K562 (cell line): Measurements from ENCODE around the gene TRIM25. TPM values are rescaled to one million over a fixed set of nuclear protein-coding genes. Genes with fewer than 3 reads are reported as not detected.

ENCODE experiments used
- ATAC-seq: fragments of 200-7000 bp; cut with Tn5 transposase; 3 replicates; pipeline ENCODE4 v1.9.1; 2020; ENCODE audit warnings: moderate library complexity
- BruUV-seq: library from RNA; stranded (reverse); fragments of 400-500 nt; replicated peaks from 2 replicates; lab custom pipeline; 2021; lab: Mats Ljungman, UMichigan
- CTCF ChIA-PET: fragments of 300-600 bp; formaldehyde crosslinking; extraction: SDS; loops from one replicate; lab custom pipeline; 2021; ENCODE audit warnings: low intra/inter-chr PET ratio; lab: Yijun Ruan, JAX
- POLR2A ChIA-PET: fragments of 300-600, 350-650 bp; sonication (Branson Sonifier 250); formaldehyde crosslinking; extraction: SDS; loops from one replicate; lab custom pipeline; 2021; ENCODE audit warnings: antibody characterized with exemption, inconsistent platforms; lab: Yijun Ruan, JAX
- DNase-seq, 4 experiments: peaks; one replicate each; pipeline versions ENCODE4 v3.0.0 to v3.0.0-alpha.2; 2011 to 2018; ENCODE audit warnings: low spot score in 3 of 4, mixed read lengths in 3 of 4; ENCODE audit errors: extremely low read depth in 1 of 4
- FAIRE-seq: peaks from 2 replicates; lab custom pipeline; 2011; peaks lifted over from hg19 to GRCh38; lab: Jason Lieb, UNC
- H2AFZ ChIP-seq: 2 replicates; pipeline ENCODE4 v1.6.0; 2011; ENCODE audit warnings: low read depth, low read length, control low read depth, inconsistent platforms
- H3K27ac ChIP-seq: fragments of 200-600 bp; 3 replicates; pipeline ENCODE4 v1.8.0; 2011; ENCODE audit warnings: low read depth, mild to moderate bottlenecking, control low read depth, inconsistent platforms, low read length, moderate library complexity, mixed read lengths; ENCODE audit errors: extremely low read depth
- H3K27me3 ChIP-seq, 2 experiments: fragments of 300-600 bp in 1 of 2; 2 replicates in 1 of 2; 3 replicates in 1 of 2; pipeline versions ENCODE4 v1.6.0 to v1.8.0; 2011; ENCODE audit warnings: inconsistent platforms in 2 of 2, low read length in 2 of 2, mild to moderate bottlenecking in 1 of 2, mixed read lengths in 1 of 2, moderate library complexity in 1 of 2; ENCODE audit not compliant: control insufficient read depth in 2 of 2, insufficient read depth in 2 of 2
- H3K36me3 ChIP-seq: fragments of 300-600 bp; 3 replicates; pipeline ENCODE4 v1.8.0; 2011; ENCODE audit warnings: mild to moderate bottlenecking, low read length, inconsistent platforms; ENCODE audit not compliant: control insufficient read depth, insufficient read depth
- H3K4me1 ChIP-seq, 2 experiments: fragments of 200-600 bp in 1 of 2; replicated peaks in 1 of 2; 2 replicates in 1 of 2; 3 replicates in 1 of 2; pipeline versions ENCODE4 v1.5.1 to v1.8.0; 2011; ENCODE audit warnings: inconsistent platforms in 2 of 2, low read length in 2 of 2, mild to moderate bottlenecking in 1 of 2, mixed read lengths in 1 of 2, moderate library complexity in 1 of 2; ENCODE audit not compliant: control insufficient read depth in 2 of 2, insufficient read depth in 2 of 2
- H3K4me2 ChIP-seq: 2 replicates; pipeline ENCODE4 v1.6.1; 2011; ENCODE audit warnings: low read length, control low read depth, inconsistent platforms, mixed read lengths; ENCODE audit not compliant: insufficient read depth
- H3K4me3 ChIP-seq: fragments of 200-600 bp; sonication (generic), shearing (Covaris generic); 2 replicates; pipeline ENCODE4 v1.5.1; 2016; ENCODE audit warnings: control low read depth, inconsistent platforms
- H3K79me2 ChIP-seq: fragments of 200-600 bp; 3 replicates; pipeline ENCODE4 v1.8.0; 2011; ENCODE audit warnings: low read length, inconsistent platforms; ENCODE audit not compliant: control insufficient read depth, insufficient read depth
- H3K9ac ChIP-seq, 2 experiments: 2 replicates each; pipeline versions ENCODE4 v1.6.0 to v1.6.1; 2011; ENCODE audit warnings: low read depth in 2 of 2, low read length in 2 of 2, control low read depth in 1 of 2, inconsistent platforms in 1 of 2, mild to moderate bottlenecking in 1 of 2, mixed read lengths in 1 of 2; ENCODE audit not compliant: insufficient read depth in 1 of 2
- H3K9me1 ChIP-seq: one replicate; pipeline ENCODE4 v1.6.0; 2011; ENCODE audit warnings: inconsistent platforms, mild to moderate bottlenecking, low read length, moderate library complexity; ENCODE audit not compliant: control insufficient read depth, insufficient read depth
- H3K9me3 ChIP-seq: replicated peaks from 2 replicates; pipeline ENCODE4 v1.5.1; 2011; ENCODE audit warnings: low read depth, low read length, inconsistent platforms; ENCODE audit not compliant: control insufficient read depth, insufficient read depth
- H4K20me1 ChIP-seq: replicated peaks from 2 replicates; pipeline ENCODE4 v1.6.1; 2011; ENCODE audit warnings: low read length, inconsistent platforms, mixed read lengths; ENCODE audit not compliant: control insufficient read depth, insufficient read depth
- NR2F6 ChIP-seq: fragments of 450-650 bp; formaldehyde crosslinking; IDR thresholded peaks from 2 replicates; pipeline ENCODE4 v1.4.0; 2020; ENCODE audit warnings: mild to moderate bottlenecking
- STAT5B ChIP-seq: fragments of 250-450 bp; sonication (Bioruptor Pico); IDR thresholded peaks from 2 replicates; pipeline ENCODE4 v1.8.0; 2021; ENCODE audit warnings: mild to moderate bottlenecking, inconsistent platforms
- STAT6 ChIP-seq: sonication (generic); formaldehyde crosslinking; IDR thresholded peaks from 2 replicates; pipeline ENCODE4 v1.8.1; 2023; ENCODE audit warnings: mild to moderate bottlenecking, missing genetic modification reagents
- TEAD4 ChIP-seq, 2 experiments: sonication (generic) in 1 of 2; formaldehyde crosslinking in 1 of 2; IDR thresholded peaks; 2 replicates each; pipeline versions ENCODE4 v1.6.1 to v1.8.0; 2012 to 2022; ENCODE audit warnings: borderline replicate concordance in 1 of 2, inconsistent platforms in 1 of 2, low read length in 1 of 2, mild to moderate bottlenecking in 1 of 2, missing genetic modification reagents in 1 of 2
- ZBTB5 ChIP-seq: fragments of 450-650 bp; IDR thresholded peaks from 2 replicates; pipeline ENCODE4 v1.6.1; 2017; ENCODE audit warnings: antibody characterized with exemption
- WGBS: fragments of 100-300 bp; shearing (Covaris generic); methylation state at CpG from one replicate; pipeline ENCODE4 v1.1.6; 2016; ENCODE audit warnings: low coverage, mixed read lengths; ENCODE audit not compliant: insufficient coverage; ENCODE audit errors: missing lambda C conversion rate; 5-methylcytosine and 5-hydroxymethylcytosine counted together
- in situ Hi-C: fragments of 300-500 bp; cut with MboI; formaldehyde crosslinking; loops from 4 replicates; pipeline ENCODE4 v1.15.0; 2018; ENCODE audit warnings: inconsistent platforms, mixed read lengths
- intact Hi-C: fragments of 100-400 bp; cut with micrococcal nuclease; formaldehyde crosslinking; loops from 2 replicates; pipeline ENCODE4 v1.14.2; 2022
- polyA plus RNA-seq, 8 experiments: library from polyadenylated mRNA; depleted of rRNA in 4 of 8; stranded (reverse) in 5 of 8; unstranded in 3 of 8; fragments of >200 nt; fragmentation: Nextera tagmentation in 2 of 8; fragmentation: Illumina TruSeq in 1 of 8; extraction: Ambion mirVana in 2 of 8; extraction: Trizol in 1 of 8; gene quantifications; 2 replicates each; pipeline versions ENCODE4 v1.2.1 to v1.2.3, GENCODE V29; 2011 to 2014; ENCODE audit warnings: inconsistent platforms in 1 of 8, missing spikeins in 1 of 8
- total RNA-seq, 7 experiments: library from RNA; depleted of rRNA in 6 of 7; stranded (reverse); fragments of >200 nt in 6 of 7; fragmentation: Illumina TruSeq in 2 of 7; extraction: Trizol in 2 of 7; gene quantifications; 2 replicates each; pipeline versions ENCODE4 v1.2.1 to v1.2.3, GENCODE V29; 2011 to 2021; ENCODE audit warnings: low replicate concordance in 1 of 7

TRIM25 gene
- total and polyA plus RNA-seq, 9 of the 15 experiments (the other 6 are each of a cell fraction or from before 2014, with no cell fraction given) = 5.9 to 49.5 (median 24.5) TPM

- no peak for DNase-seq
- H3K9me1 ChIP-seq = no peaks in the 10 kb centered on the region
- ChIA-PET CTCF (interaction anchor here (0.7 kb wide), 1 partner anchor 60 kb away, joined by 3 read pairs; no protein-coding TSS in a partner anchor), POLR2A (interaction anchor here (0.6 to 1.2 kb wide), 5 partner anchors 8 to 142 kb away, joined by 3 to 4 read pairs (median 3); no protein-coding TSS in a partner anchor)
- 81% methylated on average over 6 of the region's 6 CpGs for WGBS
- no peaks in the 10 kb centered on the region for H3K9me3 ChIP-seq
- in situ Hi-C loops (loop anchor here (5.0 kb wide), 1 partner anchor 120 kb away; no protein-coding TSS in a partner anchor), intact Hi-C loops (loop anchor here (10.0 kb wide), 1 partner anchor 442 kb away; no protein-coding TSS in a partner anchor)
- H3K79me2 ChIP-seq = no peaks in the 10 kb centered on the region
- no peak overlapping the region for H3K4me2 ChIP-seq
- no peaks in the 10 kb centered on the region for H4K20me1 ChIP-seq
- peaks cover 63% of the 10 kb centered on the region for H3K36me3 ChIP-seq
- H3K4me3 ChIP-seq = no peak overlapping the region
- H3K27ac ChIP-seq = no peak overlapping the region
- no TSS peak for BruUV-seq
- no peak overlapping the region for H2AFZ ChIP-seq
- no peak for ATAC-seq
- peaks cover 8% of the 10 kb centered on the region in 2 experiments; a peak in 3 of 5 replicates for H3K4me1 ChIP-seq
- H3K27me3 ChIP-seq = no peaks in the 10 kb centered on the region
- H3K9ac ChIP-seq = no peak overlapping the region
- no peak for FAIRE-seq
- TF ChIP-seq STAT6 (CRISPR knock-in tag) = no peak
- TF ChIP-seq TEAD4 (IDR thresholded peaks at IDR 0.05; ENCODE audit: low read length) = no peak
- no peak for TF ChIP-seq TEAD4 (CRISPR knock-in tag; IDR thresholded peaks at IDR 0.05; ENCODE audit: borderline replicate concordance)
- TF ChIP-seq NR2F6 = no peak
- no peak for TF ChIP-seq ZBTB5
- TF ChIP-seq STAT5B (CRISPR knock-in tag) = no peak
Observed at GRCh38 chr17:56936697-56937322, 23.0 kb upstream of the TRIM25 start.
